ENCODE results near the gene ACTG1. TPM values are rescaled to one million over a fixed set of nuclear protein-coding genes. Genes with fewer than 3 reads are reported as not detected.
A peak's percentile ranks its signal among the peaks of the same experiment; 100 is the strongest.

ACTG1 gene
- total and polyA plus RNA-seq, 11 donors: 149 to 1,653 (median 423) TPM

- Histone ChIP-seq H3K4me3 (peak overlapping the region; percentile 20 to 64 (median 51)), H3K9me3 (no peaks in the 10 kb centered on the region), H3K27me3 (peaks cover 0 to 8% (median 0%) of the 10 kb centered on the region in 9 donors), H3K36me3 (no peaks in the 10 kb centered on the region), H3K27ac (peak overlapping the region in 2 of 12 donors; percentile 49 to 62), H3K4me1 (peaks cover 0 to 70% (median 53%) of the 10 kb centered on the region in 12 donors)
- intact Hi-C loops (cut with DNase I): loop anchor here (1.0 to 10.0 kb wide), 18 partner anchors 28 to 342 kb away; partner anchors contain the start of genes BAHCC1 (in 4 of the 10), SLC38A10 (in 3 of the 10) and ACTG1 (in 1 of the 10)
- DNase-seq (peak; percentile 88 to 95 (median 91)), ATAC-seq (peak; percentile 23 to 75 (median 60))
- WGBS, 4 donors: 5 to 22% (median 12%) methylated on average over 13 to 60 of the region's 60 CpGs
- TF ChIP-seq POLR2A (IDR thresholded peaks at IDR 0.05): no peak
- TF ChIP-seq, protein P1, sequence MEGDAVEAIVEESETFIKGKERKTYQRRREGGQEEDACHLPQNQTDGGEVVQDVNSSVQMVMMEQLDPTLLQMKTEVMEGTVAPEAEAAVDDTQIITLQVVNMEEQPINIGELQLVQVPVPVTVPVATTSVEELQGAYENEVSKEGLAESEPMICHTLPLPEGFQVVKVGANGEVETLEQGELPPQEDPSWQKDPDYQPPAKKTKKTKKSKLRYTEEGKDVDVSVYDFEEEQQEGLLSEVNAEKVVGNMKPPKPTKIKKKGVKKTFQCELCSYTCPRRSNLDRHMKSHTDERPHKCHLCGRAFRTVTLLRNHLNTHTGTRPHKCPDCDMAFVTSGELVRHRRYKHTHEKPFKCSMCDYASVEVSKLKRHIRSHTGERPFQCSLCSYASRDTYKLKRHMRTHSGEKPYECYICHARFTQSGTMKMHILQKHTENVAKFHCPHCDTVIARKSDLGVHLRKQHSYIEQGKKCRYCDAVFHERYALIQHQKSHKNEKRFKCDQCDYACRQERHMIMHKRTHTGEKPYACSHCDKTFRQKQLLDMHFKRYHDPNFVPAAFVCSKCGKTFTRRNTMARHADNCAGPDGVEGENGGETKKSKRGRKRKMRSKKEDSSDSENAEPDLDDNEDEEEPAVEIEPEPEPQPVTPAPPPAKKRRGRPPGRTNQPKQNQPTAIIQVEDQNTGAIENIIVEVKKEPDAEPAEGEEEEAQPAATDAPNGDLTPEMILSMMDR (IDR thresholded peaks at IDR 0.05): peak; percentile 93 to 100 (median 98)
These were observed 28.2 kb downstream of the ACTG1 start for GRCh38 chr17:81484195-81484979.

- 0 to 13% (median 10%) methylated on average over 1 to 32 of the region's 32 CpGs for WGBS, 4 donors
- H3K9me3 ChIP-seq: no peaks in the 10 kb centered on the region
- no peak for ATAC-seq
- intact Hi-C loops (cut with DNase I): loop anchor here (1.0 to 10.0 kb wide), 19 partner anchors 29 to 342 kb away; partner anchors contain the start of genes BAHCC1 (in 4 of the 10), SLC38A10 (in 3 of the 10) and ACTG1 (in 1 of the 10)
- no peak for DNase-seq
- peak overlapping the region; percentile 20 to 64 (median 51) for H3K4me3 ChIP-seq
- peak overlapping the region in 7 of 12 donors; percentile 12 to 62 (median 46) for H3K27ac ChIP-seq
- peaks cover 0 to 8% (median 0%) of the 10 kb centered on the region in 9 donors for H3K27me3 ChIP-seq
- H3K4me1 ChIP-seq: peaks cover 0 to 67% (median 52%) of the 10 kb centered on the region in 12 donors
- no peaks in the 10 kb centered on the region for H3K36me3 ChIP-seq
- no peak for TF ChIP-seq POLR2A (IDR thresholded peaks at IDR 0.05)
- TF ChIP-seq, protein P1 (IDR thresholded peaks at IDR 0.05): no peak
These were observed 28.8 kb downstream of the ACTG1 start for GRCh38 chr17:81483862-81484194.

GRCh38 chr17:81483085-81483861, 29.3 kb downstream of the ACTG1 start:
- H3K27ac ChIP-seq: peak overlapping the region in 9 of 12 donors; percentile 3 to 62 (median 39)
- H3K4me1 ChIP-seq: peaks cover 0 to 62% (median 47%) of the 10 kb centered on the region in 12 donors
- peak in 2 of 4 donors; percentile 4 to 66 for ATAC-seq
- peak; percentile 71 to 82 (median 78) for DNase-seq
- intact Hi-C loops (cut with DNase I): loop anchor here (2.0 to 10.0 kb wide), 11 partner anchors 56 to 341 kb away; partner anchors contain the start of genes SLC38A10 (in 3 of the 10) and BAHCC1 (in 1 of the 10)
- H3K4me3 ChIP-seq: peak overlapping the region; percentile 20 to 64 (median 51)
- H3K27me3 ChIP-seq: peaks cover 0 to 8% (median 0%) of the 10 kb centered on the region in 9 donors
- no peaks in the 10 kb centered on the region for H3K9me3 ChIP-seq
- H3K36me3 ChIP-seq: no peaks in the 10 kb centered on the region
- no peak for TF ChIP-seq POLR2A (IDR thresholded peaks at IDR 0.05)
- TF ChIP-seq, protein P1 (IDR thresholded peaks at IDR 0.05): no peak
- WGBS, 4 donors: 38 to 57% (median 49%) methylated on average over 21 to 29 of the region's 29 CpGs
